Activated naive CD4-positive, alpha-beta T cell treated with anti-CD3 and anti-CD28 coated beads for 36 hours (primary cell): ENCODE measurements around the gene TVP23A. TPM values are rescaled to one million over a fixed set of nuclear protein-coding genes. Genes with fewer than 3 reads are reported as not detected.
"Not testable (repeated sequence)": the region's sequence is repeated elsewhere in the genome, so short reads cannot be mapped to it uniquely, and the experiment has no call there.

Experiments used
- CTCF ChIA-PET: fragments of 350-600 bp; sonication (Branson Sonifier 250); formaldehyde crosslinking; loops from one replicate; lab custom pipeline; 2021; ENCODE audit warnings: antibody characterized with exemption; lab: Charles Lee
- DNase-seq: peaks from one replicate; pipeline ENCODE4 v3.0.0-alpha.2; 2020
- H3K27ac Mint-ChIP-seq: one replicate; pipeline ENCODE4 v1.8.0; 2021; ENCODE audit warnings: mild to moderate bottlenecking, mixed read lengths
- H3K27me3 Mint-ChIP-seq: one replicate; pipeline ENCODE4 v1.8.0; 2021; ENCODE audit warnings: low read depth, mixed read lengths
- H3K36me3 Mint-ChIP-seq: one replicate; pipeline ENCODE4 v1.8.0; 2021; ENCODE audit warnings: low read depth, mixed read lengths
- H3K4me1 Mint-ChIP-seq: one replicate; pipeline ENCODE4 v1.8.0; 2021; ENCODE audit warnings: low read depth, mixed read lengths
- H3K4me3 Mint-ChIP-seq: one replicate; pipeline ENCODE4 v1.8.0; 2021; ENCODE audit warnings: mild to moderate bottlenecking, moderate library complexity, mixed read lengths
- H3K9me3 Mint-ChIP-seq: one replicate; pipeline ENCODE4 v1.8.0; 2021; ENCODE audit warnings: mixed read lengths
- intact Hi-C: fragments of 100-400 bp; cut with micrococcal nuclease; formaldehyde crosslinking; loops from one replicate; pipeline ENCODE4 v1.15.1; 2023
- total RNA-seq, 2 experiments: library from RNA; stranded (reverse); gene quantifications; one replicate each; pipeline ENCODE4 v1.2.3, GENCODE V29; 2021

Gene TVP23A
- total RNA-seq, 2 experiments from 2014 or later, result not detected

GRCh38 chr16:10809706-10810105 is 8.9 kb downstream of the TVP23A start:
- CTCF ChIA-PET, result interaction anchor here (0.7 kb wide), 1 partner anchor 504 kb away, joined by 3 read pairs; no protein-coding TSS in a partner anchor
- H3K27ac Mint-ChIP-seq, result no peak overlapping the region
- DNase-seq, result no peak
- H3K9me3 Mint-ChIP-seq, result peaks cover 3% of the 10 kb centered on the region
- H3K4me3 Mint-ChIP-seq, result no peak overlapping the region
- no peaks in the 10 kb centered on the region for H3K36me3 Mint-ChIP-seq
- no peaks in the 10 kb centered on the region for H3K27me3 Mint-ChIP-seq
- intact Hi-C loops, result no loop called here
- peaks cover 5% of the 10 kb centered on the region for H3K4me1 Mint-ChIP-seq

- Mint-ChIP-seq H3K27me3 (no peaks in the 10 kb centered on the region), H3K4me1 (peaks cover 5% of the 10 kb centered on the region)
Measured at GRCh38 chr16:10808850-10809249, 9.7 kb downstream of the TVP23A start.

GRCh38 chr16:10808218-10808617 is 10.4 kb downstream of the TVP23A start:
- H3K36me3 Mint-ChIP-seq, result no peaks in the 10 kb centered on the region
- H3K27me3 Mint-ChIP-seq, result no peaks in the 10 kb centered on the region
- peaks cover 5% of the 10 kb centered on the region for H3K4me1 Mint-ChIP-seq
- peaks cover 3% of the 10 kb centered on the region for H3K9me3 Mint-ChIP-seq
- no peak overlapping the region for H3K4me3 Mint-ChIP-seq
- no peak overlapping the region for H3K27ac Mint-ChIP-seq
- DNase-seq, result no peak
- intact Hi-C loops, result no loop called here
- CTCF ChIA-PET, result no interaction called here

More at GRCh38 chr16:10808850-10809249, 9.7 kb downstream of the TVP23A start:
- no peak for DNase-seq
- CTCF ChIA-PET, result no interaction called here
- H3K36me3 Mint-ChIP-seq, result no peaks in the 10 kb centered on the region
- no peak overlapping the region for H3K4me3 Mint-ChIP-seq
- peaks cover 3% of the 10 kb centered on the region for H3K9me3 Mint-ChIP-seq
- intact Hi-C loops, result no loop called here
- H3K27ac Mint-ChIP-seq, result no peak overlapping the region

- Mint-ChIP-seq H3K36me3 (no peaks in the 10 kb centered on the region), H3K9me3 (peaks cover 3% of the 10 kb centered on the region), H3K27ac (no peak overlapping the region), H3K4me1 (no peaks in the 10 kb centered on the region), H3K4me3 (no peak overlapping the region), H3K27me3 (no peaks in the 10 kb centered on the region)
- no peak for DNase-seq
- CTCF ChIA-PET, result interaction anchor here (0.6 kb wide), 1 partner anchor 292 kb away, joined by 5 read pairs; no protein-coding TSS in a partner anchor
- intact Hi-C loops, result no loop called here
Measured at GRCh38 chr16:10806698-10807097, 11.9 kb downstream of the TVP23A start.

GRCh38 chr16:10805334-10805733 is 13.3 kb downstream of the TVP23A start:
- CTCF ChIA-PET, result no interaction called here

GRCh38 chr16:10799736-10800135 is 18.9 kb downstream of the TVP23A start:
- intact Hi-C loops, result no loop called here
- CTCF ChIA-PET, result no interaction called here
- no peak overlapping the region for H3K4me3 Mint-ChIP-seq

More at GRCh38 chr16:10805334-10805733, 13.3 kb downstream of the TVP23A start:
- Mint-ChIP-seq H3K4me1 (no peaks in the 10 kb centered on the region), H3K4me3 (no peak overlapping the region), H3K27me3 (no peaks in the 10 kb centered on the region), H3K27ac (no peak overlapping the region), H3K9me3 (peaks cover 3% of the 10 kb centered on the region), H3K36me3 (no peaks in the 10 kb centered on the region)
- DNase-seq, result no peak
- intact Hi-C loops, result no loop called here

GRCh38 chr16:10791048-10791447 is 27.5 kb downstream of the TVP23A start:
- no peaks in the 10 kb centered on the region for H3K9me3 Mint-ChIP-seq
- H3K4me3 Mint-ChIP-seq, result no peak overlapping the region
- H3K4me1 Mint-ChIP-seq, result no peaks in the 10 kb centered on the region
- no peak for DNase-seq
- CTCF ChIA-PET, result no interaction called here
- intact Hi-C loops, result no loop called here
- H3K36me3 Mint-ChIP-seq, result no peaks in the 10 kb centered on the region
- no peak overlapping the region for H3K27ac Mint-ChIP-seq
- no peaks in the 10 kb centered on the region for H3K27me3 Mint-ChIP-seq

More at GRCh38 chr16:10799736-10800135, 18.9 kb downstream of the TVP23A start:
- Mint-ChIP-seq H3K27me3 (no peaks in the 10 kb centered on the region), H3K27ac (no peak overlapping the region), H3K9me3 (no peaks in the 10 kb centered on the region), H3K36me3 (no peaks in the 10 kb centered on the region), H3K4me1 (no peaks in the 10 kb centered on the region)
- DNase-seq, result no peak

- CTCF ChIA-PET, H3K27ac Mint-ChIP-seq, H3K36me3 Mint-ChIP-seq, H3K4me1 Mint-ChIP-seq, H3K4me3 Mint-ChIP-seq, intact Hi-C loops, H3K27me3 Mint-ChIP-seq, DNase-seq, H3K9me3 Mint-ChIP-seq: not testable (repeated sequence)
Measured at GRCh38 chr16:10788630-10789029, 30.0 kb downstream of the TVP23A start.

GRCh38 chr16:10787304-10787703 is 31.3 kb downstream of the TVP23A start:
- CTCF ChIA-PET, result interaction anchor here (0.6 kb wide), 1 partner anchor 272 kb away, joined by 4 read pairs; no protein-coding TSS in a partner anchor
- Mint-ChIP-seq H3K27me3 (no peaks in the 10 kb centered on the region), H3K27ac (no peak overlapping the region)

GRCh38 chr16:10782628-10783027 is 36.0 kb downstream of the TVP23A start:
- Mint-ChIP-seq H3K4me3 (no peak overlapping the region), H3K9me3 (no peaks in the 10 kb centered on the region), H3K27me3 (peaks cover 3% of the 10 kb centered on the region), H3K4me1 (no peaks in the 10 kb centered on the region), H3K36me3 (no peaks in the 10 kb centered on the region), H3K27ac (no peak overlapping the region)
- DNase-seq, result no peak
- intact Hi-C loops, result no loop called here
- CTCF ChIA-PET, result interaction anchor here (1.3 kb wide), 1 partner anchor 31 kb away, joined by 3 read pairs; no protein-coding TSS in a partner anchor

More at GRCh38 chr16:10787304-10787703, 31.3 kb downstream of the TVP23A start:
- no peaks in the 10 kb centered on the region for H3K4me1 Mint-ChIP-seq
- DNase-seq, result no peak
- H3K9me3 Mint-ChIP-seq, result no peaks in the 10 kb centered on the region
- H3K4me3 Mint-ChIP-seq, result no peak overlapping the region
- intact Hi-C loops, result no loop called here
- H3K36me3 Mint-ChIP-seq, result no peaks in the 10 kb centered on the region

- CTCF ChIA-PET, result no interaction called here
- Mint-ChIP-seq H3K27ac (no peak overlapping the region), H3K27me3 (peaks cover 3% of the 10 kb centered on the region), H3K36me3 (no peaks in the 10 kb centered on the region), H3K4me1 (peaks cover 2% of the 10 kb centered on the region), H3K4me3 (no peak overlapping the region), H3K9me3 (no peaks in the 10 kb centered on the region)
- intact Hi-C loops, result no loop called here
- DNase-seq, result no peak
Measured at GRCh38 chr16:10780628-10781027, 38.0 kb downstream of the TVP23A start.

GRCh38 chr16:10779908-10780307 is 38.7 kb downstream of the TVP23A start:
- H3K36me3 Mint-ChIP-seq, intact Hi-C loops, H3K9me3 Mint-ChIP-seq, H3K27me3 Mint-ChIP-seq, CTCF ChIA-PET, H3K27ac Mint-ChIP-seq, H3K4me3 Mint-ChIP-seq, DNase-seq, H3K4me1 Mint-ChIP-seq: not testable (repeated sequence)

- Mint-ChIP-seq H3K9me3 (no peaks in the 10 kb centered on the region), H3K27ac (no peak overlapping the region), H3K4me3 (no peak overlapping the region), H3K27me3 (peaks cover 3% of the 10 kb centered on the region), H3K36me3 (no peaks in the 10 kb centered on the region), H3K4me1 (peaks cover 6% of the 10 kb centered on the region)
- DNase-seq, result no peak
- CTCF ChIA-PET, result no interaction called here
- intact Hi-C loops, result no loop called here
Measured at GRCh38 chr16:10777356-10777755, 41.2 kb downstream of the TVP23A start.
